ENCODE results near the gene SYCP2L.

DNA sequence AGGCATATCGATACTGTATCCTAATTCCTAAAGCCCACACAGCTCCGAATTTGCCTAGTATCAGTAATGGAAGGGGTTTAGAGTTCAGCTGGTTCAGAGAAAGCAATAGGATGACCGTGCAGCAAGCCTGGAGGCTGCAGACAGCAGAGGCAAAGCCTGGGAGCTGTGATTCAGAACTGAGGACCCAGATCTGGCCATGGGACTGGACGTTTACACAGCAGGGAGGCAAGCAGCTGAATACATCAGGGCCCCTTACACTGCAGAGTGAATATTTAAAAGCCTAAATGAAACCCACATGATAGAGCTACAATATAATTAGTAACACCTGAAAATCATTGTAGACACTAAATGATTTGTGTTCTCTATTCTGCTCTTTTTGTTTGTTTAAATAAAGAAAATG lies 119.2 kb downstream of the SYCP2L start:
- TF ChIP-seq, protein P1, sequence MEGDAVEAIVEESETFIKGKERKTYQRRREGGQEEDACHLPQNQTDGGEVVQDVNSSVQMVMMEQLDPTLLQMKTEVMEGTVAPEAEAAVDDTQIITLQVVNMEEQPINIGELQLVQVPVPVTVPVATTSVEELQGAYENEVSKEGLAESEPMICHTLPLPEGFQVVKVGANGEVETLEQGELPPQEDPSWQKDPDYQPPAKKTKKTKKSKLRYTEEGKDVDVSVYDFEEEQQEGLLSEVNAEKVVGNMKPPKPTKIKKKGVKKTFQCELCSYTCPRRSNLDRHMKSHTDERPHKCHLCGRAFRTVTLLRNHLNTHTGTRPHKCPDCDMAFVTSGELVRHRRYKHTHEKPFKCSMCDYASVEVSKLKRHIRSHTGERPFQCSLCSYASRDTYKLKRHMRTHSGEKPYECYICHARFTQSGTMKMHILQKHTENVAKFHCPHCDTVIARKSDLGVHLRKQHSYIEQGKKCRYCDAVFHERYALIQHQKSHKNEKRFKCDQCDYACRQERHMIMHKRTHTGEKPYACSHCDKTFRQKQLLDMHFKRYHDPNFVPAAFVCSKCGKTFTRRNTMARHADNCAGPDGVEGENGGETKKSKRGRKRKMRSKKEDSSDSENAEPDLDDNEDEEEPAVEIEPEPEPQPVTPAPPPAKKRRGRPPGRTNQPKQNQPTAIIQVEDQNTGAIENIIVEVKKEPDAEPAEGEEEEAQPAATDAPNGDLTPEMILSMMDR (conservative IDR thresholded peaks at IDR 0.05; ENCODE audit: low read depth in 2 of 2) = no peak
- TF ChIP-seq JUNB (IDR thresholded peaks at IDR 0.05; ENCODE audit: unreplicated experiment) (no peak), EZH2 (IDR thresholded peaks at IDR 0.05; ENCODE audit: low read depth, unreplicated experiment) (no peak)
- TF ChIP-seq, protein P2, sequence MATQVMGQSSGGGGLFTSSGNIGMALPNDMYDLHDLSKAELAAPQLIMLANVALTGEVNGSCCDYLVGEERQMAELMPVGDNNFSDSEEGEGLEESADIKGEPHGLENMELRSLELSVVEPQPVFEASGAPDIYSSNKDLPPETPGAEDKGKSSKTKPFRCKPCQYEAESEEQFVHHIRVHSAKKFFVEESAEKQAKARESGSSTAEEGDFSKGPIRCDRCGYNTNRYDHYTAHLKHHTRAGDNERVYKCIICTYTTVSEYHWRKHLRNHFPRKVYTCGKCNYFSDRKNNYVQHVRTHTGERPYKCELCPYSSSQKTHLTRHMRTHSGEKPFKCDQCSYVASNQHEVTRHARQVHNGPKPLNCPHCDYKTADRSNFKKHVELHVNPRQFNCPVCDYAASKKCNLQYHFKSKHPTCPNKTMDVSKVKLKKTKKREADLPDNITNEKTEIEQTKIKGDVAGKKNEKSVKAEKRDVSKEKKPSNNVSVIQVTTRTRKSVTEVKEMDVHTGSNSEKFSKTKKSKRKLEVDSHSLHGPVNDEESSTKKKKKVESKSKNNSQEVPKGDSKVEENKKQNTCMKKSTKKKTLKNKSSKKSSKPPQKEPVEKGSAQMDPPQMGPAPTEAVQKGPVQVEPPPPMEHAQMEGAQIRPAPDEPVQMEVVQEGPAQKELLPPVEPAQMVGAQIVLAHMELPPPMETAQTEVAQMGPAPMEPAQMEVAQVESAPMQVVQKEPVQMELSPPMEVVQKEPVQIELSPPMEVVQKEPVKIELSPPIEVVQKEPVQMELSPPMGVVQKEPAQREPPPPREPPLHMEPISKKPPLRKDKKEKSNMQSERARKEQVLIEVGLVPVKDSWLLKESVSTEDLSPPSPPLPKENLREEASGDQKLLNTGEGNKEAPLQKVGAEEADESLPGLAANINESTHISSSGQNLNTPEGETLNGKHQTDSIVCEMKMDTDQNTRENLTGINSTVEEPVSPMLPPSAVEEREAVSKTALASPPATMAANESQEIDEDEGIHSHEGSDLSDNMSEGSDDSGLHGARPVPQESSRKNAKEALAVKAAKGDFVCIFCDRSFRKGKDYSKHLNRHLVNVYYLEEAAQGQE (IDR thresholded peaks at IDR 0.05; ENCODE audit: unreplicated experiment) = no peak
- TF ChIP-seq, protein P3, sequence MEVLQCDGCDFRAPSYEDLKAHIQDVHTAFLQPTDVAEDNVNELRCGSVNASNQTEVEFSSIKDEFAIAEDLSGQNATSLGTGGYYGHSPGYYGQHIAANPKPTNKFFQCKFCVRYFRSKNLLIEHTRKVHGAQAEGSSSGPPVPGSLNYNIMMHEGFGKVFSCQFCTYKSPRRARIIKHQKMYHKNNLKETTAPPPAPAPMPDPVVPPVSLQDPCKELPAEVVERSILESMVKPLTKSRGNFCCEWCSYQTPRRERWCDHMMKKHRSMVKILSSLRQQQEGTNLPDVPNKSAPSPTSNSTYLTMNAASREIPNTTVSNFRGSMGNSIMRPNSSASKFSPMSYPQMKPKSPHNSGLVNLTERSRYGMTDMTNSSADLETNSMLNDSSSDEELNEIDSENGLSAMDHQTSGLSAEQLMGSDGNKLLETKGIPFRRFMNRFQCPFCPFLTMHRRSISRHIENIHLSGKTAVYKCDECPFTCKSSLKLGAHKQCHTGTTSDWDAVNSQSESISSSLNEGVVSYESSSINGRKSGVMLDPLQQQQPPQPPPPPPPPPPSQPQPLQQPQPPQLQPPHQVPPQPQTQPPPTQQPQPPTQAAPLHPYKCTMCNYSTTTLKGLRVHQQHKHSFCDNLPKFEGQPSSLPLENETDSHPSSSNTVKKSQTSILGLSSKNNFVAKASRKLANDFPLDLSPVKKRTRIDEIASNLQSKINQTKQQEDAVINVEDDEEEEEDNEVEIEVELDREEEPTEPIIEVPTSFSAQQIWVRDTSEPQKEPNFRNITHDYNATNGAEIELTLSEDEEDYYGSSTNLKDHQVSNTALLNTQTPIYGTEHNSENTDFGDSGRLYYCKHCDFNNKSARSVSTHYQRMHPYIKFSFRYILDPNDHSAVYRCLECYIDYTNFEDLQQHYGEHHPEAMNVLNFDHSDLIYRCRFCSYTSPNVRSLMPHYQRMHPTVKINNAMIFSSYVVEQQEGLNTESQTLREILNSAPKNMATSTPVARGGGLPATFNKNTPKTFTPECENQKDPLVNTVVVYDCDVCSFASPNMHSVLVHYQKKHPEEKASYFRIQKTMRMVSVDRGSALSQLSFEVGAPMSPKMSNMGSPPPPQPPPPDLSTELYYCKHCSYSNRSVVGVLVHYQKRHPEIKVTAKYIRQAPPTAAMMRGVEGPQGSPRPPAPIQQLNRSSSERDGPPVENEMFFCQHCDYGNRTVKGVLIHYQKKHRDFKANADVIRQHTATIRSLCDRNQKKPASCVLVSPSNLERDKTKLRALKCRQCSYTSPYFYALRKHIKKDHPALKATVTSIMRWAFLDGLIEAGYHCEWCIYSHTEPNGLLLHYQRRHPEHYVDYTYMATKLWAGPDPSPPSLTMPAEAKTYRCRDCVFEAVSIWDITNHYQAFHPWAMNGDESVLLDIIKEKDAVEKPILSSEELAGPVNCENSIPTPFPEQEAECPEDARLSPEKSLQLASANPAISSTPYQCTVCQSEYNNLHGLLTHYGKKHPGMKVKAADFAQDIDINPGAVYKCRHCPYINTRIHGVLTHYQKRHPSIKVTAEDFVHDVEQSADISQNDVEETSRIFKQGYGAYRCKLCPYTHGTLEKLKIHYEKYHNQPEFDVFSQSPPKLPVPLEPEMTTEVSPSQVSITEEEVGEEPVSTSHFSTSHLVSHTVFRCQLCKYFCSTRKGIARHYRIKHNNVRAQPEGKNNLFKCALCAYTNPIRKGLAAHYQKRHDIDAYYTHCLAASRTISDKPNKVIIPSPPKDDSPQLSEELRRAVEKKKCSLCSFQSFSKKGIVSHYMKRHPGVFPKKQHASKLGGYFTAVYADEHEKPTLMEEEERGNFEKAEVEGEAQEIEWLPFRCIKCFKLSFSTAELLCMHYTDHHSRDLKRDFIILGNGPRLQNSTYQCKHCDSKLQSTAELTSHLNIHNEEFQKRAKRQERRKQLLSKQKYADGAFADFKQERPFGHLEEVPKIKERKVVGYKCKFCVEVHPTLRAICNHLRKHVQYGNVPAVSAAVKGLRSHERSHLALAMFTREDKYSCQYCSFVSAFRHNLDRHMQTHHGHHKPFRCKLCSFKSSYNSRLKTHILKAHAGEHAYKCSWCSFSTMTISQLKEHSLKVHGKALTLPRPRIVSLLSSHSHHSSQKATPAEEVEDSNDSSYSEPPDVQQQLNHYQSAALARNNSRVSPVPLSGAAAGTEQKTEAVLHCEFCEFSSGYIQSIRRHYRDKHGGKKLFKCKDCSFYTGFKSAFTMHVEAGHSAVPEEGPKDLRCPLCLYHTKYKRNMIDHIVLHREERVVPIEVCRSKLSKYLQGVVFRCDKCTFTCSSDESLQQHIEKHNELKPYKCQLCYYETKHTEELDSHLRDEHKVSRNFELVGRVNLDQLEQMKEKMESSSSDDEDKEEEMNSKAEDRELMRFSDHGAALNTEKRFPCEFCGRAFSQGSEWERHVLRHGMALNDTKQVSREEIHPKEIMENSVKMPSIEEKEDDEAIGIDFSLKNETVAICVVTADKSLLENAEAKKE (CRISPR knock-in tag; IDR thresholded peaks at IDR 0.05) = no peak
